RWPE2 (cell line): ENCODE results near the gene IYD.

Experiments
- ATAC-seq: fragments of 200-7000 bp; cut with Tn5 transposase; 3 replicates; pipeline ENCODE4 v1.9.1; 2021; ENCODE audit warnings: low read depth
- DNase-seq: peaks from one replicate; pipeline ENCODE4 v3.0.0-alpha.2; 2020; ENCODE audit warnings: low spot score
- H3K27ac ChIP-seq: fragments of 450-650 bp; 2 replicates; pipeline ENCODE4 v1.5.1; 2017; ENCODE audit warnings: mild to moderate bottlenecking; ENCODE audit not compliant: poor library complexity, severe bottlenecking
- H3K27me3 ChIP-seq: fragments of 250-450 bp; sonication (Bioruptor Pico); 2 replicates; pipeline ENCODE4 v1.5.1; 2021; ENCODE audit warnings: mild to moderate bottlenecking, moderate library complexity; ENCODE audit not compliant: insufficient read depth, poor library complexity, severe bottlenecking
- H3K36me3 ChIP-seq: fragments of 250-450 bp; sonication (Bioruptor Pico); 2 replicates; pipeline ENCODE4 v1.5.1; 2020; ENCODE audit warnings: low read depth, mild to moderate bottlenecking, moderate library complexity
- H3K4me1 ChIP-seq: fragments of 250-450 bp; sonication (Bioruptor Pico); 2 replicates; pipeline ENCODE4 v1.5.1; 2021; ENCODE audit warnings: mild to moderate bottlenecking, moderate library complexity; ENCODE audit not compliant: insufficient read depth, poor library complexity, severe bottlenecking
- H3K4me3 ChIP-seq: fragments of 250-450 bp; sonication (Bioruptor Pico); 2 replicates; pipeline ENCODE4 v1.5.1; 2021; ENCODE audit warnings: mild to moderate bottlenecking, moderate library complexity; ENCODE audit not compliant: severe bottlenecking
- H3K9me3 ChIP-seq: fragments of 250-450 bp; sonication (Bioruptor Pico); 2 replicates; pipeline ENCODE4 v1.5.1; 2021; ENCODE audit warnings: mild to moderate bottlenecking, moderate library complexity; ENCODE audit not compliant: severe bottlenecking
- CTCF ChIP-seq: fragments of 450-650 bp; IDR thresholded peaks from one replicate; pipeline ENCODE4 v1.5.1; 2017; ENCODE audit warnings: mild to moderate bottlenecking, moderate library complexity; ENCODE audit not compliant: poor library complexity, severe bottlenecking

IYD gene

GRCh38 chr6:150354754-150355571 lies 13.8 kb upstream of the IYD start:
- Histone ChIP-seq H3K27me3 (no peaks in the 10 kb centered on the region), H3K4me1 (no peaks in the 10 kb centered on the region), H3K9me3 (no peaks in the 10 kb centered on the region), H3K4me3 (no peak overlapping the region), H3K27ac (no peak overlapping the region), H3K36me3 (no peaks in the 10 kb centered on the region)
- no peak for ATAC-seq
- no peak for TF ChIP-seq CTCF
- no peak for DNase-seq

GRCh38 chr6:150355932-150356331 lies 12.9 kb upstream of the IYD start:
- H3K27me3 ChIP-seq = no peaks in the 10 kb centered on the region
- DNase-seq (no peak), ATAC-seq (no peak)
- no peak overlapping the region for H3K27ac ChIP-seq
- no peaks in the 10 kb centered on the region for H3K4me1 ChIP-seq
- H3K4me3 ChIP-seq = no peak overlapping the region
- H3K9me3 ChIP-seq = no peaks in the 10 kb centered on the region
- H3K36me3 ChIP-seq = no peaks in the 10 kb centered on the region
- no peak for TF ChIP-seq CTCF

- no peaks in the 10 kb centered on the region for H3K27me3 ChIP-seq
- H3K4me1 ChIP-seq = no peaks in the 10 kb centered on the region
- ATAC-seq = no peak
- H3K4me3 ChIP-seq = no peak overlapping the region
- no peak for DNase-seq
- no peak overlapping the region for H3K27ac ChIP-seq
- H3K9me3 ChIP-seq = no peaks in the 10 kb centered on the region
- H3K36me3 ChIP-seq = no peaks in the 10 kb centered on the region
- no peak for TF ChIP-seq CTCF
Observed at GRCh38 chr6:150361876-150362275, 6.9 kb upstream of the IYD start.

- Histone ChIP-seq H3K4me3 (no peak overlapping the region), H3K27me3 (no peaks in the 10 kb centered on the region), H3K4me1 (no peaks in the 10 kb centered on the region), H3K36me3 (no peaks in the 10 kb centered on the region), H3K27ac (no peak overlapping the region), H3K9me3 (no peaks in the 10 kb centered on the region)
- TF ChIP-seq CTCF = no peak
- ATAC-seq (no peak), DNase-seq (no peak)
Observed at GRCh38 chr6:150363733-150364132, 5.1 kb upstream of the IYD start.

- Histone ChIP-seq H3K36me3 (no peaks in the 10 kb centered on the region), H3K27me3 (no peaks in the 10 kb centered on the region), H3K9me3 (no peaks in the 10 kb centered on the region), H3K4me1 (no peaks in the 10 kb centered on the region), H3K27ac (no peak overlapping the region), H3K4me3 (no peak overlapping the region)
- TF ChIP-seq CTCF = no peak
- ATAC-seq (no peak), DNase-seq (no peak)
Observed at GRCh38 chr6:150366118-150366778, 2.6 kb upstream of the IYD start.
